ENCODE measurements around the gene ATP10A. TPM values are rescaled to one million over a fixed set of nuclear protein-coding genes. Genes with fewer than 3 reads are reported as not detected.

Gene ATP10A
- total RNA-seq, 1 experiment from 2014 or later: 0.02 TPM

- BruUV-seq (replicated peaks): no TSS peak
- no peak overlapping the region for H3K27ac ChIP-seq (ENCODE audit: low read depth, low read length)
- H2AFZ ChIP-seq (ENCODE audit: low read depth, low read length, poor library complexity, severe bottlenecking): no peak overlapping the region
- H3K27me3 ChIP-seq (ENCODE audit: insufficient read depth, low read length): no peaks in the 10 kb centered on the region
- intact Hi-C loops (cut with micrococcal nuclease): no loop called here
- ChIA-PET POLR2A (no interaction called here), CTCF (no interaction called here), RAD21 (ENCODE audit: low non-redundant PET in 1 of 2, low total read pairs in 2 of 2, uncharacterized antibody in 2 of 2, unreplicated experiment in 2 of 2) (no interaction called here)
- no peak overlapping the region for H3K4me2 ChIP-seq (ENCODE audit: low read length)
- H3K36me3 ChIP-seq (ENCODE audit: control insufficient read depth in 1 of 2, insufficient read depth in 2 of 2, low read length in 2 of 2): no peaks in the 10 kb centered on the region
- no peaks in the 10 kb centered on the region for H3K9me2 ChIP-seq (ENCODE audit: insufficient read depth)
- no peak for TF ChIP-seq POLR2AphosphoS5 (IDR thresholded peaks at IDR 0.05; ENCODE audit: low read depth, low read length)
- no peak for TF ChIP-seq EGR1 (IDR thresholded peaks at IDR 0.05; ENCODE audit: low read depth)
- no peak for TF ChIP-seq ZBTB33 (IDR thresholded peaks at IDR 0.05; ENCODE audit: extremely low read depth, insufficient replicate concordance, low read length)
- TF ChIP-seq POLR2A (IDR thresholded peaks at IDR 0.05; ENCODE audit: borderline replicate concordance, extremely low read depth, insufficient read depth, insufficient read length): no peak
- no peak for TF ChIP-seq FOSL1 (IDR thresholded peaks at IDR 0.05; ENCODE audit: low read depth)
- no peak for TF ChIP-seq ELF1 (IDR thresholded peaks at IDR 0.05; ENCODE audit: borderline replicate concordance, low read depth)
- TF ChIP-seq RAD21 (IDR thresholded peaks at IDR 0.05; ENCODE audit: low read depth): no peak
- no peak for TF ChIP-seq REST (IDR thresholded peaks at IDR 0.05; ENCODE audit: low read depth)
- no peak for TF ChIP-seq YY1 (IDR thresholded peaks at IDR 0.05; ENCODE audit: extremely low read depth, insufficient replicate concordance, low read depth, low read length)
- TF ChIP-seq SP1 (IDR thresholded peaks at IDR 0.05; ENCODE audit: low read depth): no peak
- TF ChIP-seq CBX3 (IDR thresholded peaks at IDR 0.05; ENCODE audit: low read depth): no peak
- no peak for TF ChIP-seq EZH2phosphoT487 (IDR thresholded peaks at IDR 0.05; ENCODE audit: borderline replicate concordance)
- TF ChIP-seq SIN3A (IDR thresholded peaks at IDR 0.05; ENCODE audit: low read depth): no peak
- TF ChIP-seq JUND (IDR thresholded peaks at IDR 0.05): no peak
- TF ChIP-seq CTCF (IDR thresholded peaks at IDR 0.05 in 2 of 3, conservative IDR thresholded peaks at IDR 0.05 in 1 of 3; ENCODE audit: borderline replicate concordance in 1 of 3, insufficient read depth in 1 of 3, low read depth in 2 of 3, low read length in 2 of 3): no peak
- no peak for TF ChIP-seq SRF (IDR thresholded peaks at IDR 0.05; ENCODE audit: low read depth)
- H3K79me2 ChIP-seq (ENCODE audit: insufficient read depth, low read length): no peaks in the 10 kb centered on the region
- no peaks in the 10 kb centered on the region for H4K20me1 ChIP-seq (ENCODE audit: insufficient read depth)
- peaks cover 0 to 22% of the 10 kb centered on the region in 2 experiments; a peak in 2 of 4 replicates for H3K9me3 ChIP-seq (ENCODE audit: control insufficient read depth in 1 of 2, insufficient read depth in 1 of 2, low read depth in 1 of 2, low read length in 2 of 2)
- no peaks in the 10 kb centered on the region for H3K4me1 ChIP-seq (ENCODE audit: control insufficient read depth in 1 of 2, insufficient read depth in 2 of 2, low read length in 2 of 2)
- H3K4me3 ChIP-seq (replicated peaks in 1 of 2; ENCODE audit: low read depth in 1 of 2, low read length in 2 of 2): no peak overlapping the region
- ATAC-seq (no peak), DNase-seq (ENCODE audit: low read depth, low spot score) (no peak)
- no peak overlapping the region for H3K9ac ChIP-seq (ENCODE audit: low read length)
These were observed 2.0 kb downstream of the ATP10A start for GRCh38 chr15:25860885-25861866.
